Endothelial cell of umbilical vein (primary cell): ENCODE data around the gene CREG2. TPM values are rescaled to one million over a fixed set of nuclear protein-coding genes. Genes with fewer than 3 reads are reported as not detected.

ENCODE experiments used
- BruUV-seq: library from RNA; stranded (reverse); fragments of 400-500 nt; replicated peaks from 2 replicates; lab custom pipeline; 2021; lab: Mats Ljungman, UMichigan
- CTCF ChIA-PET: fragments of 300-600, 350-600 bp; sonication (Branson Sonifier 250); formaldehyde crosslinking; loops from one replicate; lab custom pipeline; 2021; ENCODE audit warnings: antibody characterized with exemption, inconsistent platforms; lab: Charles Lee
- POLR2A ChIA-PET: fragments of 300-600, 350-600 bp; sonication (Branson Sonifier 250); formaldehyde crosslinking; loops from one replicate; lab custom pipeline; 2021; ENCODE audit warnings: antibody characterized with exemption, inconsistent platforms; lab: Charles Lee
- DNase-seq: peaks from one replicate; pipeline ENCODE4 v3.0.0-alpha.2; 2011; ENCODE audit warnings: low read depth, low spot score
- FAIRE-seq: peaks from 2 replicates; lab custom pipeline; 2011; peaks lifted over from hg19 to GRCh38; lab: Jason Lieb, UNC
- H2AFZ ChIP-seq: 2 replicates; pipeline ENCODE4 v1.6.0; 2012; ENCODE audit warnings: low read depth, low read length, control low read depth, inconsistent platforms
- H3K27ac ChIP-seq: 2 replicates; pipeline ENCODE4 v1.5.1; 2011; ENCODE audit warnings: low read depth, mild to moderate bottlenecking, control low read depth, low read length, moderate library complexity; ENCODE audit not compliant: insufficient read depth
- H3K27me3 ChIP-seq, 2 experiments: 2 replicates each; pipeline versions ENCODE4 v1.6.0 to v1.6.1; 2011; ENCODE audit warnings: low read length in 2 of 2, mixed read lengths in 1 of 2; ENCODE audit not compliant: control insufficient read depth in 2 of 2, insufficient read depth in 2 of 2
- H3K36me3 ChIP-seq, 2 experiments: 2 replicates in 1 of 2; 3 replicates in 1 of 2; pipeline ENCODE4 v1.5.1; 2011; ENCODE audit warnings: low read length in 2 of 2, mild to moderate bottlenecking in 1 of 2, moderate library complexity in 1 of 2; ENCODE audit not compliant: control insufficient read depth in 2 of 2, insufficient read depth in 2 of 2; ENCODE audit errors: extremely low read depth in 1 of 2
- H3K4me1 ChIP-seq: 3 replicates; pipeline ENCODE4 v1.5.1; 2011; ENCODE audit warnings: mild to moderate bottlenecking, low read length; ENCODE audit not compliant: control insufficient read depth, insufficient read depth; ENCODE audit errors: extremely low read depth
- H3K4me2 ChIP-seq: 2 replicates; pipeline ENCODE4 v1.6.1; 2011; ENCODE audit warnings: low read length, control low read depth, mixed read lengths; ENCODE audit not compliant: insufficient read depth
- H3K4me3 ChIP-seq, 3 experiments: fragments of 200-600 bp in 1 of 3; sonication (generic), shearing (Covaris generic) in 1 of 3; replicated peaks in 1 of 3; 2 replicates each; pipeline ENCODE4 v1.5.1; 2011 to 2016; ENCODE audit warnings: control low read depth in 3 of 3, low read length in 3 of 3, mild to moderate bottlenecking in 2 of 3, inconsistent platforms in 1 of 3, low read depth in 1 of 3, moderate library complexity in 1 of 3; ENCODE audit not compliant: insufficient read depth in 1 of 3
- H3K79me2 ChIP-seq: 2 replicates; pipeline ENCODE4 v1.6.0; 2012; ENCODE audit warnings: low read length, inconsistent platforms; ENCODE audit not compliant: control insufficient read depth, insufficient read depth
- H3K9ac ChIP-seq: replicated peaks from 2 replicates; pipeline ENCODE3; 2011; ENCODE audit warnings: low read length, control low read depth; ENCODE audit not compliant: insufficient read depth; ENCODE audit errors: extremely low read depth
- H3K9me1 ChIP-seq: replicated peaks from 3 replicates; pipeline ENCODE4 v1.6.0; 2011; ENCODE audit warnings: mild to moderate bottlenecking, low read length; ENCODE audit not compliant: control insufficient read depth, insufficient read depth; ENCODE audit errors: extremely low read depth
- H3K9me3 ChIP-seq: replicated peaks from 2 replicates; pipeline ENCODE4 v1.5.1; 2012; ENCODE audit warnings: low read length, inconsistent platforms; ENCODE audit not compliant: control insufficient read depth, insufficient read depth
- H4K20me1 ChIP-seq: replicated peaks from 2 replicates; pipeline ENCODE3; 2011; ENCODE audit warnings: mild to moderate bottlenecking, low read length; ENCODE audit not compliant: control insufficient read depth, insufficient read depth; ENCODE audit errors: extremely low read depth
- CTCF ChIP-seq, 2 donors: IDR thresholded peaks; 1 replicate in 1 of 2; 2 replicates in 1 of 2; pipeline ENCODE4 v1.5.1; 2011; ENCODE audit warnings: low read length in 2 of 2, mild to moderate bottlenecking in 2 of 2, moderate library complexity in 2 of 2, control low read depth in 1 of 2, inconsistent platforms in 1 of 2, low read depth in 1 of 2; ENCODE audit not compliant: insufficient read depth in 1 of 2; ENCODE audit errors: extremely low read depth in 1 of 2
- EZH2 ChIP-seq: IDR thresholded peaks from 2 replicates; pipeline ENCODE4 v1.6.1; 2012; ENCODE audit warnings: borderline replicate concordance, low read depth, mild to moderate bottlenecking, moderate library complexity, low read length, inconsistent platforms; ENCODE audit not compliant: severe bottlenecking
- FOS ChIP-seq: IDR thresholded peaks from 2 replicates; pipeline ENCODE4 v1.6.1; 2011; ENCODE audit warnings: mild to moderate bottlenecking, low read length, moderate library complexity, borderline replicate concordance; ENCODE audit not compliant: insufficient read depth
- GATA2 ChIP-seq: IDR thresholded peaks from 2 replicates; pipeline ENCODE4 v1.7.0; 2011; ENCODE audit warnings: low read depth, mild to moderate bottlenecking, moderate library complexity, mixed read lengths, low read length; ENCODE audit not compliant: insufficient read length, insufficient read depth
- JUN ChIP-seq: IDR thresholded peaks from 2 replicates; pipeline ENCODE4 v1.6.1; 2011; ENCODE audit warnings: borderline replicate concordance, low read depth; ENCODE audit not compliant: insufficient read length, insufficient read depth
- MAX ChIP-seq: IDR thresholded peaks from 2 replicates; pipeline ENCODE4 v1.6.1; 2011; ENCODE audit not compliant: insufficient read depth, insufficient read length
- MYC ChIP-seq: IDR thresholded peaks from one replicate; pipeline ENCODE4 v1.6.1; 2011; ENCODE audit warnings: mild to moderate bottlenecking, low read depth, low read length
- POLR2A ChIP-seq: IDR thresholded peaks from 2 replicates; pipeline ENCODE4 v1.6.1; 2012; ENCODE audit warnings: low read depth, mild to moderate bottlenecking, control low read depth, low read length
- POLR2AphosphoS5 ChIP-seq: IDR thresholded peaks from 2 replicates; pipeline ENCODE4 v1.6.1; 2012; ENCODE audit warnings: low read depth, mild to moderate bottlenecking, control low read depth, low read length, moderate library complexity; ENCODE audit not compliant: insufficient read depth
- dilution Hi-C: fragments of 300-500 bp; cut with MboI; formaldehyde crosslinking; loops from one replicate; pipeline ENCODE4 v1.15.0; 2019; ENCODE audit warnings: low sequenced_read_pairs; ENCODE audit not compliant: extremely low pct_ligation_motif_present
- intact Hi-C: fragments of 100-400 bp; cut with micrococcal nuclease; formaldehyde crosslinking; loops from one replicate; pipeline ENCODE4 v1.10.0; 2022
- polyA plus RNA-seq, 4 experiments: library from polyadenylated mRNA; depleted of rRNA in 3 of 4; stranded (reverse) in 3 of 4; unstranded in 1 of 4; fragments of >200 nt; gene quantifications; 2 replicates each; pipeline versions ENCODE4 v1.2.1 to v1.2.3, GENCODE V29; 2011 to 2012; ENCODE audit warnings: missing spikeins in 1 of 4
- total RNA-seq: library from RNA; stranded (reverse); gene quantifications from 2 replicates; pipeline ENCODE4 v1.2.3, GENCODE V29; 2021

The CREG2 gene
- total and polyA plus RNA-seq, 2 donors (not counting 3 experiments of a cell fraction or from before 2014, with no cell fraction given), result 0.48 to 2.0 TPM

- dilution Hi-C loops, result no loop called here
- H3K27ac ChIP-seq, result no peak overlapping the region
- TF ChIP-seq CTCF (IDR thresholded peaks at IDR 0.05; ENCODE audit: extremely low read depth in 1 of 2, insufficient read depth in 1 of 2, low read depth in 1 of 2, low read length in 2 of 2) (no peak), JUN (no peak), MYC (no peak), FOS (no peak), POLR2AphosphoS5 (no peak), GATA2 (no peak), EZH2 (no peak), POLR2A (no peak), MAX (no peak)
- H3K4me2 ChIP-seq, result no peak overlapping the region
- CTCF ChIA-PET, result interaction anchor here (0.7 to 5.1 kb wide), 9 partner anchors 9 to 889 kb away, joined by 3 to 47 read pairs (median 10); partner anchors contain the start of genes CREG2 and RNF149
- POLR2A ChIA-PET, result no interaction called here
- H3K36me3 ChIP-seq, result no peaks in the 10 kb centered on the region
- no peak overlapping the region for H3K4me3 ChIP-seq
- H3K79me2 ChIP-seq, result no peaks in the 10 kb centered on the region
- H3K9ac ChIP-seq, result no peak overlapping the region
- intact Hi-C loops, result loop anchor here (2.0 kb wide), 1 partner anchor 36 kb away; the partner anchor contains the start of gene CREG2
- no peak overlapping the region for H2AFZ ChIP-seq
- no peaks in the 10 kb centered on the region for H4K20me1 ChIP-seq
- no TSS peak for BruUV-seq
- H3K4me1 ChIP-seq, result no peaks in the 10 kb centered on the region
- no peaks in the 10 kb centered on the region for H3K27me3 ChIP-seq
- DNase-seq (no peak), FAIRE-seq (no peak)
- no peaks in the 10 kb centered on the region for H3K9me1 ChIP-seq
- no peaks in the 10 kb centered on the region for H3K9me3 ChIP-seq
These were observed 36.1 kb downstream of the CREG2 start for GRCh38 chr2:101351207-101351606.
